GM23338 (cell line): ENCODE data around the gene AOC2. TPM values are rescaled to one million over a fixed set of nuclear protein-coding genes. Genes with fewer than 3 reads are reported as not detected.

Experiments
- ATAC-seq: fragments of 200-7000 bp; cut with Tn5 transposase; 3 replicates; pipeline ENCODE4 v1.9.1; 2020
- DNase-seq: peaks from one replicate; pipeline ENCODE4 v3.0.0-alpha.2; 2015; ENCODE audit warnings: low spot score
- H2AFZ ChIP-seq: fragments of 200-600 bp; sonication (generic); 2 replicates; pipeline ENCODE4 v1.8.0; 2016; ENCODE audit warnings: antibody characterized with exemption, mild to moderate bottlenecking, moderate library complexity
- H3F3A ChIP-seq: fragments of 200-600 bp; sonication (generic); replicated peaks from 2 replicates; pipeline ENCODE4 v1.8.0; 2017; ENCODE audit warnings: antibody characterized with exemption, mixed run types, low read depth
- H3K27ac ChIP-seq: fragments of 200-600 bp; sonication (generic); 2 replicates; pipeline ENCODE4 v1.6.1; 2016; ENCODE audit warnings: low read depth
- H3K27me3 ChIP-seq: fragments of 200-600 bp; sonication (generic); 2 replicates; pipeline ENCODE4 v1.8.0; 2016; ENCODE audit warnings: mild to moderate bottlenecking, mixed run types, moderate library complexity; ENCODE audit not compliant: insufficient read depth
- H3K36me3 ChIP-seq: fragments of 200-600 bp; sonication (generic); 2 replicates; pipeline ENCODE4 v1.8.0; 2016; ENCODE audit warnings: mild to moderate bottlenecking; ENCODE audit not compliant: insufficient read depth
- H3K4me1 ChIP-seq: fragments of 200-600 bp; sonication (generic); 2 replicates; pipeline ENCODE4 v1.8.0; 2016; ENCODE audit warnings: mild to moderate bottlenecking, moderate library complexity; ENCODE audit not compliant: insufficient read depth
- H3K4me2 ChIP-seq: fragments of 200-600 bp; sonication (generic); 2 replicates; pipeline ENCODE4 v1.7.1; 2017; ENCODE audit warnings: mixed run types
- H3K4me3 ChIP-seq: fragments of 200-600 bp; sonication (generic); 2 replicates; pipeline ENCODE4 v1.6.1; 2016; ENCODE audit warnings: mixed run types
- H3K79me2 ChIP-seq: fragments of 200-600 bp; sonication (generic); replicated peaks from 2 replicates; pipeline ENCODE4 v1.8.0; 2017; ENCODE audit warnings: mild to moderate bottlenecking; ENCODE audit not compliant: insufficient read depth
- H3K9me2 ChIP-seq: fragments of 200-600 bp; sonication (generic); 2 replicates; pipeline ENCODE4 v1.8.0; 2017; ENCODE audit not compliant: insufficient read depth
- H4K20me1 ChIP-seq: fragments of 200-600 bp; sonication (generic); replicated peaks from 2 replicates; pipeline ENCODE4 v1.8.0; 2017; ENCODE audit warnings: mild to moderate bottlenecking; ENCODE audit not compliant: insufficient read depth
- H3K27ac Mint-ChIP-seq: 2 replicates; pipeline ENCODE4 v1.8.0; 2020; ENCODE audit warnings: inconsistent platforms, mild to moderate bottlenecking, moderate library complexity, mixed read lengths
- H3K27me3 Mint-ChIP-seq: 3 replicates; pipeline ENCODE4 v1.8.0; 2022; ENCODE audit warnings: low read depth, mild to moderate bottlenecking, moderate library complexity, mixed read lengths, inconsistent platforms; ENCODE audit not compliant: insufficient read depth, poor library complexity
- H3K36me3 Mint-ChIP-seq: 3 replicates; pipeline ENCODE4 v1.8.0; 2021; ENCODE audit warnings: low read depth, mild to moderate bottlenecking, inconsistent platforms, moderate library complexity, mixed read lengths
- H3K4me1 Mint-ChIP-seq: 3 replicates; pipeline ENCODE4 v1.8.0; 2020; ENCODE audit warnings: mild to moderate bottlenecking, inconsistent platforms, mixed read lengths
- H3K4me3 Mint-ChIP-seq: 3 replicates; pipeline ENCODE4 v1.8.0; 2021; ENCODE audit warnings: moderate library complexity, mild to moderate bottlenecking, inconsistent platforms, mixed read lengths
- H3K9me3 Mint-ChIP-seq: 3 replicates; pipeline ENCODE4 v1.8.0; 2020; ENCODE audit warnings: moderate library complexity, mild to moderate bottlenecking, inconsistent platforms, mixed read lengths
- JUNB ChIP-seq: IDR thresholded peaks from one replicate; pipeline ENCODE4 v1.6.1; 2016; ENCODE audit warnings: antibody characterized with exemption; ENCODE audit not compliant: unreplicated experiment
- NANOG ChIP-seq: IDR thresholded peaks from 2 replicates; pipeline ENCODE4 v1.6.1; 2016; ENCODE audit warnings: antibody characterized with exemption, borderline replicate concordance
- STAT1 ChIP-seq: IDR thresholded peaks from one replicate; pipeline ENCODE4 v1.6.1; 2016; ENCODE audit warnings: antibody characterized with exemption; ENCODE audit not compliant: unreplicated experiment
- polyA plus RNA-seq: library from polyadenylated mRNA; unstranded; fragments of >200 nt; fragmentation: Nextera tagmentation; extraction: Ambion mirVana; gene quantifications from 2 replicates; pipeline ENCODE4 v1.2.1, GENCODE V29; 2016
- total RNA-seq: library from RNA; depleted of rRNA; stranded (reverse); fragments of >200 nt; shearing (Covaris generic); gene quantifications from 2 replicates; pipeline ENCODE4 v1.2.3, GENCODE V29; 2014
- TF ChIP-seq, protein P1 (sequence below): IDR thresholded peaks from one replicate; pipeline ENCODE4 v1.6.1; 2018; ENCODE audit warnings: antibody characterized with exemption; ENCODE audit not compliant: unreplicated experiment
- TF ChIP-seq, protein P2 (sequence below), 2 experiments: fragments of 200-600 bp in 1 of 2; sonication (generic) in 1 of 2; conservative IDR thresholded peaks; 2 replicates each; pipeline versions ENCODE4 v1.5.1 to v1.6.1; 2016 to 2017; ENCODE audit warnings: antibody characterized with exemption in 2 of 2, low read depth in 2 of 2, mild to moderate bottlenecking in 2 of 2, moderate library complexity in 1 of 2
- TF ChIP-seq, protein P3 (sequence below): fragments of 250-450 bp; sonication (Bioruptor Pico); IDR thresholded peaks from 2 replicates; pipeline ENCODE4 v1.5.0; 2020; ENCODE audit warnings: mild to moderate bottlenecking, moderate library complexity

Gene AOC2
- total and polyA plus RNA-seq, 2 experiments from 2014 or later: 2.0 to 5.8 TPM

DNA sequence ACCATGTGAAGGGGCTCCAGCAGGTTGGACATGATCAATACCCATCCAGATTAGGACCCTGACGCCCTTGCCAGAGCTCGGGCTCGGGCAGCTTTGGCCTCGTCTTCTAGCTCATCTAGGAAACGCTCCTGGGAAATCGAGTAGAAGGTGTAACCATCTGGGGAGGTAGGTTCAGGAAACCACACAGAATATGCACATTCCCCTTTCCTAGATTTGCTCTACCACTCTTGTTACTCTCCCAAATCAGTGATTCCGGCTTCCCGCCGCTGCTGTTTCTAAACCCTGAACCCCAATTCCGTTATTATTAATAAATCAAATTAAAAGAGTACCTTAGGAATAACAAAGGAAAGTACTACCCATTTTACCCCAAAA, 46.4 kb upstream of the AOC2 start:
- peak overlapping the region; percentile 87; the same call in 1 of the 2 replicates for H2AFZ ChIP-seq
- H3K4me3 Mint-ChIP-seq: peak overlapping the region; percentile 94
- H3K27me3 ChIP-seq: peaks cover 18% of the 10 kb centered on the region
- H3K36me3 Mint-ChIP-seq: peaks cover 13% of the 10 kb centered on the region
- peaks cover 6% of the 10 kb centered on the region; the same call in 1 of the 2 replicates for H3K4me1 ChIP-seq
- H3F3A ChIP-seq: no peaks in the 10 kb centered on the region
- no peaks in the 10 kb centered on the region for H3K36me3 ChIP-seq
- H3K27me3 Mint-ChIP-seq: peaks cover 19% of the 10 kb centered on the region
- no peak overlapping the region for H3K27ac ChIP-seq
- peaks cover 14% of the 10 kb centered on the region for H3K9me3 Mint-ChIP-seq
- DNase-seq (no peak), ATAC-seq (no peak)
- H3K79me2 ChIP-seq: peaks cover 8% of the 10 kb centered on the region
- peak overlapping the region; percentile 90 for H3K4me3 ChIP-seq
- TF ChIP-seq, protein P1, sequence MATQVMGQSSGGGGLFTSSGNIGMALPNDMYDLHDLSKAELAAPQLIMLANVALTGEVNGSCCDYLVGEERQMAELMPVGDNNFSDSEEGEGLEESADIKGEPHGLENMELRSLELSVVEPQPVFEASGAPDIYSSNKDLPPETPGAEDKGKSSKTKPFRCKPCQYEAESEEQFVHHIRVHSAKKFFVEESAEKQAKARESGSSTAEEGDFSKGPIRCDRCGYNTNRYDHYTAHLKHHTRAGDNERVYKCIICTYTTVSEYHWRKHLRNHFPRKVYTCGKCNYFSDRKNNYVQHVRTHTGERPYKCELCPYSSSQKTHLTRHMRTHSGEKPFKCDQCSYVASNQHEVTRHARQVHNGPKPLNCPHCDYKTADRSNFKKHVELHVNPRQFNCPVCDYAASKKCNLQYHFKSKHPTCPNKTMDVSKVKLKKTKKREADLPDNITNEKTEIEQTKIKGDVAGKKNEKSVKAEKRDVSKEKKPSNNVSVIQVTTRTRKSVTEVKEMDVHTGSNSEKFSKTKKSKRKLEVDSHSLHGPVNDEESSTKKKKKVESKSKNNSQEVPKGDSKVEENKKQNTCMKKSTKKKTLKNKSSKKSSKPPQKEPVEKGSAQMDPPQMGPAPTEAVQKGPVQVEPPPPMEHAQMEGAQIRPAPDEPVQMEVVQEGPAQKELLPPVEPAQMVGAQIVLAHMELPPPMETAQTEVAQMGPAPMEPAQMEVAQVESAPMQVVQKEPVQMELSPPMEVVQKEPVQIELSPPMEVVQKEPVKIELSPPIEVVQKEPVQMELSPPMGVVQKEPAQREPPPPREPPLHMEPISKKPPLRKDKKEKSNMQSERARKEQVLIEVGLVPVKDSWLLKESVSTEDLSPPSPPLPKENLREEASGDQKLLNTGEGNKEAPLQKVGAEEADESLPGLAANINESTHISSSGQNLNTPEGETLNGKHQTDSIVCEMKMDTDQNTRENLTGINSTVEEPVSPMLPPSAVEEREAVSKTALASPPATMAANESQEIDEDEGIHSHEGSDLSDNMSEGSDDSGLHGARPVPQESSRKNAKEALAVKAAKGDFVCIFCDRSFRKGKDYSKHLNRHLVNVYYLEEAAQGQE: no peak
- TF ChIP-seq JUNB (no peak), NANOG (no peak), STAT1 (no peak)
- TF ChIP-seq, protein P2, sequence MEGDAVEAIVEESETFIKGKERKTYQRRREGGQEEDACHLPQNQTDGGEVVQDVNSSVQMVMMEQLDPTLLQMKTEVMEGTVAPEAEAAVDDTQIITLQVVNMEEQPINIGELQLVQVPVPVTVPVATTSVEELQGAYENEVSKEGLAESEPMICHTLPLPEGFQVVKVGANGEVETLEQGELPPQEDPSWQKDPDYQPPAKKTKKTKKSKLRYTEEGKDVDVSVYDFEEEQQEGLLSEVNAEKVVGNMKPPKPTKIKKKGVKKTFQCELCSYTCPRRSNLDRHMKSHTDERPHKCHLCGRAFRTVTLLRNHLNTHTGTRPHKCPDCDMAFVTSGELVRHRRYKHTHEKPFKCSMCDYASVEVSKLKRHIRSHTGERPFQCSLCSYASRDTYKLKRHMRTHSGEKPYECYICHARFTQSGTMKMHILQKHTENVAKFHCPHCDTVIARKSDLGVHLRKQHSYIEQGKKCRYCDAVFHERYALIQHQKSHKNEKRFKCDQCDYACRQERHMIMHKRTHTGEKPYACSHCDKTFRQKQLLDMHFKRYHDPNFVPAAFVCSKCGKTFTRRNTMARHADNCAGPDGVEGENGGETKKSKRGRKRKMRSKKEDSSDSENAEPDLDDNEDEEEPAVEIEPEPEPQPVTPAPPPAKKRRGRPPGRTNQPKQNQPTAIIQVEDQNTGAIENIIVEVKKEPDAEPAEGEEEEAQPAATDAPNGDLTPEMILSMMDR (conservative IDR thresholded peaks at IDR 0.05; ENCODE audit: low read depth in 2 of 2): no peak
- TF ChIP-seq, protein P3, sequence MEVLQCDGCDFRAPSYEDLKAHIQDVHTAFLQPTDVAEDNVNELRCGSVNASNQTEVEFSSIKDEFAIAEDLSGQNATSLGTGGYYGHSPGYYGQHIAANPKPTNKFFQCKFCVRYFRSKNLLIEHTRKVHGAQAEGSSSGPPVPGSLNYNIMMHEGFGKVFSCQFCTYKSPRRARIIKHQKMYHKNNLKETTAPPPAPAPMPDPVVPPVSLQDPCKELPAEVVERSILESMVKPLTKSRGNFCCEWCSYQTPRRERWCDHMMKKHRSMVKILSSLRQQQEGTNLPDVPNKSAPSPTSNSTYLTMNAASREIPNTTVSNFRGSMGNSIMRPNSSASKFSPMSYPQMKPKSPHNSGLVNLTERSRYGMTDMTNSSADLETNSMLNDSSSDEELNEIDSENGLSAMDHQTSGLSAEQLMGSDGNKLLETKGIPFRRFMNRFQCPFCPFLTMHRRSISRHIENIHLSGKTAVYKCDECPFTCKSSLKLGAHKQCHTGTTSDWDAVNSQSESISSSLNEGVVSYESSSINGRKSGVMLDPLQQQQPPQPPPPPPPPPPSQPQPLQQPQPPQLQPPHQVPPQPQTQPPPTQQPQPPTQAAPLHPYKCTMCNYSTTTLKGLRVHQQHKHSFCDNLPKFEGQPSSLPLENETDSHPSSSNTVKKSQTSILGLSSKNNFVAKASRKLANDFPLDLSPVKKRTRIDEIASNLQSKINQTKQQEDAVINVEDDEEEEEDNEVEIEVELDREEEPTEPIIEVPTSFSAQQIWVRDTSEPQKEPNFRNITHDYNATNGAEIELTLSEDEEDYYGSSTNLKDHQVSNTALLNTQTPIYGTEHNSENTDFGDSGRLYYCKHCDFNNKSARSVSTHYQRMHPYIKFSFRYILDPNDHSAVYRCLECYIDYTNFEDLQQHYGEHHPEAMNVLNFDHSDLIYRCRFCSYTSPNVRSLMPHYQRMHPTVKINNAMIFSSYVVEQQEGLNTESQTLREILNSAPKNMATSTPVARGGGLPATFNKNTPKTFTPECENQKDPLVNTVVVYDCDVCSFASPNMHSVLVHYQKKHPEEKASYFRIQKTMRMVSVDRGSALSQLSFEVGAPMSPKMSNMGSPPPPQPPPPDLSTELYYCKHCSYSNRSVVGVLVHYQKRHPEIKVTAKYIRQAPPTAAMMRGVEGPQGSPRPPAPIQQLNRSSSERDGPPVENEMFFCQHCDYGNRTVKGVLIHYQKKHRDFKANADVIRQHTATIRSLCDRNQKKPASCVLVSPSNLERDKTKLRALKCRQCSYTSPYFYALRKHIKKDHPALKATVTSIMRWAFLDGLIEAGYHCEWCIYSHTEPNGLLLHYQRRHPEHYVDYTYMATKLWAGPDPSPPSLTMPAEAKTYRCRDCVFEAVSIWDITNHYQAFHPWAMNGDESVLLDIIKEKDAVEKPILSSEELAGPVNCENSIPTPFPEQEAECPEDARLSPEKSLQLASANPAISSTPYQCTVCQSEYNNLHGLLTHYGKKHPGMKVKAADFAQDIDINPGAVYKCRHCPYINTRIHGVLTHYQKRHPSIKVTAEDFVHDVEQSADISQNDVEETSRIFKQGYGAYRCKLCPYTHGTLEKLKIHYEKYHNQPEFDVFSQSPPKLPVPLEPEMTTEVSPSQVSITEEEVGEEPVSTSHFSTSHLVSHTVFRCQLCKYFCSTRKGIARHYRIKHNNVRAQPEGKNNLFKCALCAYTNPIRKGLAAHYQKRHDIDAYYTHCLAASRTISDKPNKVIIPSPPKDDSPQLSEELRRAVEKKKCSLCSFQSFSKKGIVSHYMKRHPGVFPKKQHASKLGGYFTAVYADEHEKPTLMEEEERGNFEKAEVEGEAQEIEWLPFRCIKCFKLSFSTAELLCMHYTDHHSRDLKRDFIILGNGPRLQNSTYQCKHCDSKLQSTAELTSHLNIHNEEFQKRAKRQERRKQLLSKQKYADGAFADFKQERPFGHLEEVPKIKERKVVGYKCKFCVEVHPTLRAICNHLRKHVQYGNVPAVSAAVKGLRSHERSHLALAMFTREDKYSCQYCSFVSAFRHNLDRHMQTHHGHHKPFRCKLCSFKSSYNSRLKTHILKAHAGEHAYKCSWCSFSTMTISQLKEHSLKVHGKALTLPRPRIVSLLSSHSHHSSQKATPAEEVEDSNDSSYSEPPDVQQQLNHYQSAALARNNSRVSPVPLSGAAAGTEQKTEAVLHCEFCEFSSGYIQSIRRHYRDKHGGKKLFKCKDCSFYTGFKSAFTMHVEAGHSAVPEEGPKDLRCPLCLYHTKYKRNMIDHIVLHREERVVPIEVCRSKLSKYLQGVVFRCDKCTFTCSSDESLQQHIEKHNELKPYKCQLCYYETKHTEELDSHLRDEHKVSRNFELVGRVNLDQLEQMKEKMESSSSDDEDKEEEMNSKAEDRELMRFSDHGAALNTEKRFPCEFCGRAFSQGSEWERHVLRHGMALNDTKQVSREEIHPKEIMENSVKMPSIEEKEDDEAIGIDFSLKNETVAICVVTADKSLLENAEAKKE (CRISPR knock-in tag): no peak
- H3K9me2 ChIP-seq: no peaks in the 10 kb centered on the region
- H3K27ac Mint-ChIP-seq: peak overlapping the region; percentile 88
- no peaks in the 10 kb centered on the region for H4K20me1 ChIP-seq
- H3K4me2 ChIP-seq: peak overlapping the region; percentile 80
- H3K4me1 Mint-ChIP-seq: peaks cover 5% of the 10 kb centered on the region; the same call in 1 of the 3 replicates
